ENCODE results near the gene ADSL.

- TF ChIP-seq EZH2 (IDR thresholded peaks at IDR 0.05; ENCODE audit: low read length, unreplicated experiment) (no peak), EZH2phosphoT487 (IDR thresholded peaks at IDR 0.05; ENCODE audit: borderline replicate concordance, low read length) (no peak)
- TF ChIP-seq, protein P1, sequence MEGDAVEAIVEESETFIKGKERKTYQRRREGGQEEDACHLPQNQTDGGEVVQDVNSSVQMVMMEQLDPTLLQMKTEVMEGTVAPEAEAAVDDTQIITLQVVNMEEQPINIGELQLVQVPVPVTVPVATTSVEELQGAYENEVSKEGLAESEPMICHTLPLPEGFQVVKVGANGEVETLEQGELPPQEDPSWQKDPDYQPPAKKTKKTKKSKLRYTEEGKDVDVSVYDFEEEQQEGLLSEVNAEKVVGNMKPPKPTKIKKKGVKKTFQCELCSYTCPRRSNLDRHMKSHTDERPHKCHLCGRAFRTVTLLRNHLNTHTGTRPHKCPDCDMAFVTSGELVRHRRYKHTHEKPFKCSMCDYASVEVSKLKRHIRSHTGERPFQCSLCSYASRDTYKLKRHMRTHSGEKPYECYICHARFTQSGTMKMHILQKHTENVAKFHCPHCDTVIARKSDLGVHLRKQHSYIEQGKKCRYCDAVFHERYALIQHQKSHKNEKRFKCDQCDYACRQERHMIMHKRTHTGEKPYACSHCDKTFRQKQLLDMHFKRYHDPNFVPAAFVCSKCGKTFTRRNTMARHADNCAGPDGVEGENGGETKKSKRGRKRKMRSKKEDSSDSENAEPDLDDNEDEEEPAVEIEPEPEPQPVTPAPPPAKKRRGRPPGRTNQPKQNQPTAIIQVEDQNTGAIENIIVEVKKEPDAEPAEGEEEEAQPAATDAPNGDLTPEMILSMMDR (conservative IDR thresholded peaks at IDR 0.05; ENCODE audit: low read depth, low read length), result no peak
Measured at GRCh38 chr22:40334899-40335298, 11.4 kb upstream of the ADSL start.
